ENCODE data around the gene MRPL28. TPM values are rescaled to one million over a fixed set of nuclear protein-coding genes. Genes with fewer than 3 reads are reported as not detected.
"Not testable (repeated sequence)": the region's sequence is repeated elsewhere in the genome, so short reads cannot be mapped to it uniquely, and the experiment has no call there.

MRPL28 gene
- total RNA-seq, 1 donor from 2014 or later: 83.1 TPM

DNA sequence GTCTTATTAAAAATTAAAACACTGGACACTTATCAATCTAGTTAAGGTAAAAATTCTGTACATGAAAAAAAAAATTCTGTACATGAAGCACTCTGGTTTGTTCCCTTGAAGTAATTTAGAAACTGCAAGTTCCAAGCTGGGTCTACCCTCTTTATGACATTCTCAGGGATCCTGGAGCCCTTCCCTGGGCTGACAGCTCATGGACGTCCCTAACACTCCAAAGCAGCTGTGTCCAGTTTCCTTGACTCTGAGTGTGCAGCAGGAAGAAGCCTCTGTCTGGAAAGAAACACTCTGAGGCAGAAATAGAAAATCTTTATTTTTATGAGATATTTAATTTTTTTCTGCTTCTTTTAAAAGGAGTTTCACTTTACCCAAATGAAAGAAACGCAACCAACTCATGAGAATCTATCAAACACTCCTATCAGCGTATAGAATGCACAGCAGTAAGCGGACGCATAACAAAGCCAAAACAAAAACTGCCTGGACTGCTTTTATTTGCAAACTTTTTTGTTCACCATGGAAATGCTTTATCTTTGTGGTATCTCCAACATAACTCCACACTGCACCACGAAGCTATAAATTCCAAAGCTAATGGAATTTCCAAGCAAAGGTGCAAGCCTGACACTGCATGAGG, 39.0 kb downstream of the MRPL28 start:
- intact Hi-C loops (cut with DNase I): not testable (repeated sequence)
- peak; percentile 42 for ATAC-seq

DNA sequence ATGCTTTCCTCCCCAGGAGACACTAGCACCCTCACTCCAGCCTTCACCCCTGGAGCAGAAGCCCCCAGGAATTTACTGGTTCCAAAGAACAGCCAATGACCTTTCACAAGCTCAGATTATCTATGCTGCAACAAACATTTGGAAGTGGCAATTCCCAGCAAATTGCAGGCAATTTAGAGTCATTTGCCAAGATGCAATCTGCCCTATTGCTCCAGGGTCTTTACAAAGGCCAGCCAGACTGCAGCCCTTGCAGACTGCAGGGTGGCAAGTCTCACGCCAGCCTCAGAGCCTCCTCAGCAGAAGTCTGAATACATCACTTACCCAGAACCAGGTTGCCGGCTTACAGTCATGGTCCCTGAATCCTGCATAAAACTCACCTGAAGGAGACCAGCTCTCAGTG, 39.6 kb downstream of the MRPL28 start:
- ATAC-seq (no peak), DNase-seq (ENCODE audit: missing footprints) (peak; percentile 2)
- intact Hi-C loops (cut with DNase I): no loop called here

More for the DNA sequence above, 39.0 kb downstream of the MRPL28 start:
- DNase-seq (ENCODE audit: missing footprints): not testable (repeated sequence)

DNA sequence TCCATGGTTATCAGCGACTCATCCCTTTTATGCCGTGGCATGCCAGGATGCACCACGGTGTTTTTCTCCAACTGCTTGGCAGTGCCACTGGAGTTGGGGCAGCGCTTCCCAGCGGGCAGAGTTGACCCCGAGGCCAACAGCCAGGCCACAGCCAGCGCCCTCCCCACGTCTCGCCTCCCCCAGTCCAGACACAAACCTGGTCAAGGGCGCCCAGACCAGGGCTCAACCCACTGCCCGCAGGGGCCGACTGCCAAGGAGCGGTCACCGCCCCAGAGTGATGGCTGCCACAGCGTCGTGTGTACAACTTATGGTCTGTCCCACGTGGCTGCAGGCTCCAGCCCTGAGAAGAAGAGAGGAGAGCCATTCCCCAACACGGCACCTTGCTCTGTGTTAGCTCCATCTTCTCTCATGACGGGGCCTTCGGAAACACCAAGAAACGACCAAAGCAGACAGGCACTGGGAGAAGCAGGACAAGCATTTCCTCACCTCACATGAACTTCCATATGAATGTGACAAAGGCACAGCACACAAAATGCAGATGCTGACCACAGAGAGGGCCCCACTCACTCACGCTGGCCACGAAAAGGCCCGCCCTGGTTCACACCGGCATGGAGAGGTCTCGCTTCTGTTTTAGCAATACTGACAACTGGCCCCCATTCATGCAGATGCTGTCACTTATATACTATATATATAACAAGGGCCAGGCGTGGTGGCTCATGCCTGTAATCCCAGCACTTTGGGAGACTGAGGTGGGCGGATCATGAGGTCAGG, 44.8 kb downstream of the MRPL28 start:
- no peak for ATAC-seq
- DNase-seq (ENCODE audit: missing footprints): peak; percentile 70
- intact Hi-C loops (cut with DNase I): no loop called here

DNA sequence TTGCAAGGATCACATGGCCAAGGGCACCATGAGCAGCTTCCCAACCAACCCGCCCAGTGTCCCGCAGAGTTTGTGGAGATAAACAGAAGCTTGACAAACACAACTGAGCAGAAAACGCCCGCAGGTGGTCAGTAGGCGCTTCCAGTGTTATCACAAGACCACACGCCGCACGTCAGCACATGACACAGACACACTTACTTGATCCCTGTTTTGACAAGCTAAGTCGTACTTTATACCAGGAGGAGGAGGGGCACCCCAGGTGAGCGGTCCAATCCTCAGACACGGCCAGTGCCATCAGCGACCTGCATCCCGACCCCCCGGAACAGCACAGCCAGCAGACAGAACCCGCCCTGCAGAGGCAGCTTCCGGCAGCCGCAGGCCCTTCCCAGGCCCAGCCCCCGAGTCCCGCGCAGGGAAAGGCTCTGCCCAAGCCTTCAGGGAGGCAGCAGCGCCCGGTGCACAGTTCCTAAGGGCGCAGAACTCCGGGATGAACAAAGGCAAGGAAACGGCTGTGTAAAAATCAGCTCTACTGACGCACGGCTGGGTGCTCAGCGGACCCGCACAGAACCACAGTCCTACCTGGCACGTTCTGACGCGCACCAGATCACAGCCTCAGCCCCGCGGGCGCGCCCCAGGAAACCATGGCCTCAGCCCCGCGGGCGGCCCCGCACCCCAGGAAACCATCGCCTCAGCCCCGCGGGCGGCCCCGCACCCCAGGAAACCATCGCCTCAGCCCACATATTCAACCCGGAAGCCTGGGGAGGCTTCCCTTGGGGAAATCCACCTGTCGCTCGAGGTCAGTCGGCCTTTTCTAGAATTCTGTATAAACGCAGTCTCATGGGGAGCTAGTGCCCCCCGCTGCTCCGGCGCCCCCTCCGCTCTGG, 45.6 kb downstream of the MRPL28 start:
- intact Hi-C loops (cut with DNase I): no loop called here
- ATAC-seq (no peak), DNase-seq (ENCODE audit: missing footprints) (peak; percentile 74)

DNA sequence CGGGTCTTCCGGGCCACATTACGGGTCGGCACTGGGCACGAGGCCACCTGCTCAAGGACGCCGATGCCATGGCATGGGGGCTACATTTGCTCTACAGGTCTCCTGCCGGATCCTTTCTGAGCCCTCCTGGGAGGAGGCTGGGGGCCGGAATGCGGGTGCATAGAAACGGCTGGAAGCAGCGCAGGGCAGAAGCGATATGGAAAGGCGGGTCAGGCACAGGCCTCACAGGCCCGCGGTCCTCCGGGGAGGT, 46.2 kb downstream of the MRPL28 start:
- intact Hi-C loops (cut with DNase I): no loop called here
- ATAC-seq: no peak

DNA sequence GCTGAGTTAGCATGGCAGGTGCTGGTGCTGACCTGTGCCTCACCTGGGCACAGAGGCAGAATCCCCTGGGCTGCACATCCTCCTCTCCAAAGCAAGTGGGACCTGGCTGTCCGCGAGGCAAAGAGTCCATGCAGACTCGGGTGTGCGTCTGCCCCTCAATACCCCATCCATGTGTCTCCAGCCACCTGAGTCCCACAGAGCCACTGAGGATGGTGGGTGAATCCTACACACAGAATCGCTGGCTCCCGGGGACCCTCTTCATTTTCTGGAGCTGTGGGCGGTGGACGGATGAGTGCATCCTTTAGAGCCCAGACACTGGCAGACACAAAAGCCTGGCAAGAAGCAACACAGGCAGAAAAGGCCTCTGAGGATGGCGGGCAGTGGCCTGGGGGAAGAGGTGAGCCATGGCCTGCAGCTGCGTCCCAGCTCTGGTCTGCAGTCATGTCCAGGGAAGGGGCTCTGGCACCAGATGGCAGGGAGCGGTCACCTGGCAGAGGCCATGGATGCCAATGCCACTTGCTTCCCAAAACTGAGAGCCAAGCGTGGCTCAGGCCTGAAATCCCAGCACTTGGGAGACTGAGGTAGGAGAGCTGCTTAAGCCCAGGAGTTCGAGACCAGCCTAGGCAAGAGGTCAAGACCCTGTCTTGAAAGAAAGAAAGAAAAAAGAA, 47.7 kb downstream of the MRPL28 start:
- intact Hi-C loops (cut with DNase I): no loop called here
- DNase-seq (ENCODE audit: missing footprints) (peak; percentile 53), ATAC-seq (no peak)

More for the DNA sequence above, 46.2 kb downstream of the MRPL28 start:
- DNase-seq (ENCODE audit: missing footprints): peak; percentile 63

DNA sequence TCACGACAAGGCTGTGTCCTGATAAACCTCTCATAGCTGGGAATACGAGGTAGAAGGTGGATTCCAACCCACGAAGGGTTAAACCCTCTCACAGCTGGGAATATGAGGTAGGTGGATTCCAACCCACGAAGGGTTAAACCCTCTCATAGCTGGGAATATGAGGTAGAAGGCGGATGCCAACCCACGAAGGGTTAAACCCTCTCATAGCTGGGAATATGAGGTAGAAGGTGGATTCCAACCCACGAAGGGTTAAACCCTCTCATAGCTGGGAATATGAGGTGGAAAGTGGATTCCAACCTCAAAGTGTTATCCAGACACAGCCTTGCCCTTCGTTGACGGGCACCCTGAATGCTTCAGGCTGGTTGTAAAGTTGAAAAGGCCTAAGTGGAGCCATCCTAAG, 48.8 kb downstream of the MRPL28 start:
- DNase-seq (ENCODE audit: missing footprints) (peak; percentile 15), ATAC-seq (no peak)
- intact Hi-C loops (cut with DNase I): no loop called here

DNA sequence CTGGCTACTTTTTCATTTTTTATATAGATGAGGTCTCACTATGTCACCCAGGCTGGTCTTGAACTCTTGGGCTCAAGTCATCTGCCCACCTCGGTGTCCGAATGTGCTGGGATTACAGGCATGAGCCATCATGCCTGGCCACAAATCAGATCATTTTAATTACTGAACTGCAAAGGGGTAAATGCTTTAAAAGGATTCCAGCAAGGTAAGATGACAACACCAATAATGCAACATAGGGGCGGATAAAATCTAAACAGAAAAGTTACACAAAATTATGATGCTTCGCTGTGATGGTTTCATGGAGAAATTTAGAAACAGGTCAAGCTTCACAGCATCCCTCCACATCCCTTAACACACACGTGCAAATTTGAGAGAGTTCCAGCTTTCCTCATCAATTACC, 50.1 kb downstream of the MRPL28 start:
- intact Hi-C loops (cut with DNase I): no loop called here
- DNase-seq (ENCODE audit: missing footprints) (peak; percentile 34), ATAC-seq (no peak)

DNA sequence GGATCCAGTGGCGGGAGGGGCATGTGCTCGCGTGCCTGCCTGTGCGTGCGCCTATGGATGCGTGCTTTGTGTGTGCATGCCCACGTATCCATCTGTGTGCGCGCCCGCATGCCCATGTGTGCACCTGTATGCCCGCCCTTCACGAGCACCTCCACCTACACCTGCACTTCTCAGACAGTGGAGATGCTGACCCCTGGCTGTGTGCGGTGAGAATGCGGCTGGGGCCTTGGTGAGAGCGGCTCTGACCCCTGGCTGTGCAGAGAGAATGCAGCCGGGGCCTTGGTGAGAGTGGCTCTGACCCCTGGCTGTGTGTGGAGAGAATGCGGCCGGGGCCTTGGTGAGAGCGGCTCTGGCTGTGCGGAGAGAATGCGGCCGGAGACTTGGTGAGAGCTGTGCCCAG, 51.7 kb downstream of the MRPL28 start:
- ATAC-seq: no peak
- intact Hi-C loops (cut with DNase I): no loop called here
- DNase-seq (ENCODE audit: missing footprints): peak; percentile 26

DNA sequence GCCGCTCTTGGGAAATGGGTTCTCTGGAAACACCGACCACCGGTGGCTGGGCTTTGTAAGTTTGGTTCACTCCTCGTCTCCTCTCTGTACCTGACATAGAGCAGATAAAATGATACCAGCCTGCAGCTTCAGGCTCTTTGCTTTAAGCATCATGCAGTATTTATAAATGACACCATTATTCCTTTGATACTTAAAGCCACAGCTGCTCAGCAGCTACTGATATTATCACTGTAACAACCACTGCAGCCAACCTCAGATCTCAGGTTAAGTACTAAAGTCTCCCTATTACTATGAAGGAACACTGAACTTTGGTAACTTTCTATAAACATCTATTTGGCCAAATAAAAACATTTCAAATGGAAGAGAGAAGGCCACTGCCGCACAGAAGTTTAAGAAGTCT, 52.8 kb downstream of the MRPL28 start:
- ATAC-seq (no peak), DNase-seq (ENCODE audit: missing footprints) (no peak)
- intact Hi-C loops (cut with DNase I): no loop called here

Other genes starting within 250 kb of the MRPL28 start
- gene NPRL3, start 231.9 kb downstream of the MRPL28 start, total RNA-seq: 18.5 TPM
- not detected for gene HBZ, start 217.9 kb downstream of the MRPL28 start, total RNA-seq
- gene HBM, start 204.6 kb downstream of the MRPL28 start, total RNA-seq: not detected
- gene HBA2, start 197.7 kb downstream of the MRPL28 start, total RNA-seq: 86.1 TPM
- gene HBA1, start 193.9 kb downstream of the MRPL28 start, total RNA-seq: 91.7 TPM
- gene HBQ1, start 190.1 kb downstream of the MRPL28 start, total RNA-seq: not detected
- 23.5 TPM for gene LUC7L, start 141.1 kb downstream of the MRPL28 start, total RNA-seq
- gene FAM234A, start 135.7 kb downstream of the MRPL28 start, total RNA-seq: 144 TPM
- 15.4 TPM for gene RGS11, start 94.6 kb downstream of the MRPL28 start, total RNA-seq
- gene ARHGDIG, start 89.9 kb downstream of the MRPL28 start, total RNA-seq: 9.3 TPM
- gene PDIA2, start 87.4 kb downstream of the MRPL28 start, total RNA-seq: 1.6 TPM
- 12.8 TPM for gene AXIN1, start 17.8 kb downstream of the MRPL28 start, total RNA-seq
- gene PGAP6, start 11.4 kb upstream of the MRPL28 start, total RNA-seq: 32.1 TPM
- gene NME4, start 26.7 kb upstream of the MRPL28 start, total RNA-seq: 91.3 TPM
- gene DECR2, start 31.3 kb upstream of the MRPL28 start, total RNA-seq: 10.6 TPM
- 23.3 TPM for gene RAB11FIP3, start 55.1 kb upstream of the MRPL28 start, total RNA-seq
- gene CAPN15, start 157.2 kb upstream of the MRPL28 start, total RNA-seq: 16.8 TPM
- not detected for gene PRR35, start 189.9 kb upstream of the MRPL28 start, total RNA-seq
- 0.57 TPM for gene NHLRC4, start 196.5 kb upstream of the MRPL28 start, total RNA-seq
- gene PIGQ, start 199.4 kb upstream of the MRPL28 start, total RNA-seq: 16.6 TPM
- gene RAB40C, start 219.5 kb upstream of the MRPL28 start, total RNA-seq: 8.8 TPM

Data from Right ventricle myocardium inferior (tissue), 1 donor.